ENCODE results near the gene FAM222A. TPM values are rescaled to one million over a fixed set of nuclear protein-coding genes. Genes with fewer than 3 reads are reported as not detected.

Gene FAM222A
- total and polyA plus RNA-seq, 2 of the 8 experiments (the other 6 are each of a cell fraction or from before 2014, with no cell fraction given): 0.94 to 1.1 TPM

DNA sequence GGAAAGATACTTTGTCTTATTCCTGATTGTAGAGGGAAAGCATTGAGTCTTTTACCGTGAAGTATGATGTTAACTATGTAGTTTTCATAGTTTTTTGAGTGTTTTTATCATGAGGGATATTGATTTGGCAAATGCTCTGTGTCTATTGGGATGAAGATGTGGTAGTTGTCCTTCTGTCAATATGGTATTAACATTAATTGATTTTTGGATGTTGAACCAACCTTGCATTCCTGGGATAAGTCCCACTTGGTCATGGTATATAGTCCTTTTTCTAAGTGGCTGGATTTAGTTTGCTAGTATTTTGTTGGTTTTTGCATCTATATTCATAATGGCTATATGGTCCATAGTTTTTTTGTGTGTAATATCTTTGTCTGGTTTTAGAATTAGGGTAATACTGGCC lies 42.8 kb downstream of the FAM222A start:
- Histone ChIP-seq H2BK12ac (ENCODE audit: low read depth, low read length) (no peak overlapping the region), H3K9ac (replicated peaks in 1 of 4; ENCODE audit: extremely low read depth in 1 of 4, low read depth in 3 of 4, low read length in 3 of 4) (no peak overlapping the region), H3K4ac (replicated peaks; ENCODE audit: insufficient read length, low read depth, low read length) (no peak overlapping the region), H3K18ac (ENCODE audit: extremely low read depth, low read length) (no peak overlapping the region), H4K20me1 (replicated peaks in 1 of 2; ENCODE audit: control insufficient read depth in 1 of 2, insufficient read depth in 2 of 2, low read length in 2 of 2) (no peaks in the 10 kb centered on the region), H3K14ac (ENCODE audit: insufficient read length) (no peak overlapping the region), H2BK5ac (ENCODE audit: low read depth, low read length) (no peak overlapping the region), H4K8ac (ENCODE audit: extremely low read depth, insufficient read depth, low read length) (no peak overlapping the region), H3K23ac (ENCODE audit: insufficient read length) (no peak overlapping the region), H3K9me3 (ENCODE audit: insufficient read depth in 2 of 2, low read depth in 1 of 2, low read length in 1 of 2) (no peaks in the 10 kb centered on the region), H2BK20ac (ENCODE audit: low read length) (no peak overlapping the region), H3K56ac (replicated peaks; ENCODE audit: insufficient read length, low read depth, low read length) (no peak overlapping the region), H2AK5ac (ENCODE audit: low read depth, low read length) (no peak overlapping the region), H4K91ac (replicated peaks; ENCODE audit: insufficient read length, low read length) (no peak overlapping the region), H3K27me3 (replicated peaks in 1 of 4; ENCODE audit: control insufficient read depth in 3 of 4, extremely low read depth in 1 of 4, insufficient read depth in 3 of 4, low read length in 3 of 4) (no peaks in the 10 kb centered on the region), H4K5ac (ENCODE audit: insufficient read length, low read depth, low read length) (no peak overlapping the region), H3K36me3 (ENCODE audit: control insufficient read depth in 2 of 4, insufficient read depth in 4 of 4, low read length in 3 of 4) (no peaks in the 10 kb centered on the region), H3K27ac (ENCODE audit: low read depth, low read length) (no peak overlapping the region), H3K4me1 (replicated peaks in 1 of 4; ENCODE audit: control insufficient read depth in 3 of 4, insufficient read depth in 4 of 4, low read length in 3 of 4) (peaks cover 0 to 10% (median 5%) of the 10 kb centered on the region in 4 experiments; a peak in 5 of 7 replicates), H3K4me3 (ENCODE audit: extremely low read depth in 1 of 4, insufficient read depth in 2 of 4, low read depth in 3 of 4, low read length in 4 of 4) (no peak overlapping the region), H3K79me1 (ENCODE audit: low read depth, low read length) (no peaks in the 10 kb centered on the region), H2AFZ (ENCODE audit: low read length) (no peak overlapping the region), H3K23me2 (ENCODE audit: low read depth, low read length) (no peaks in the 10 kb centered on the region), H2BK120ac (replicated peaks; ENCODE audit: low read depth, low read length) (no peak overlapping the region), H2BK15ac (ENCODE audit: low read length) (no peak overlapping the region), H3K79me2 (ENCODE audit: control insufficient read depth in 1 of 2, insufficient read depth in 2 of 2, low read length in 2 of 2) (no peaks in the 10 kb centered on the region), H3K4me2 (ENCODE audit: insufficient read depth in 1 of 2, low read depth in 2 of 2, low read length in 2 of 2) (no peak overlapping the region)
- ChIA-PET CTCF (ENCODE audit: partially characterized antibody) (interaction anchor here (0.9 kb wide), 1 partner anchor 16 kb away, joined by 4 read pairs; no protein-coding TSS in a partner anchor), POLR2A (ENCODE audit: partially characterized antibody) (no interaction called here)
- no peak for DNase-seq (ENCODE audit: low read depth in 1 of 2, low spot score in 2 of 2)
- no peak for FAIRE-seq
- WGBS, 2 experiments (ENCODE audit: extremely low coverage in 1 of 2, insufficient coverage in 1 of 2, insufficient read length in 1 of 2, insufficient replicate concordance in 2 of 2, low coverage in 1 of 2, low lambda C conversion rate in 2 of 2, missing lambda C conversion rate in 1 of 2): 78% methylated on average over 1 of the region's 1 CpG; no CpG with 5 or more reads in 1 of the 2 experiments
- TF ChIP-seq POLR2AphosphoS5 (IDR thresholded peaks at IDR 0.05; ENCODE audit: low read depth, low read length): no peak
- TF ChIP-seq POU5F1 (IDR thresholded peaks at IDR 0.05; ENCODE audit: low read depth, low read length): no peak
- no peak for TF ChIP-seq CHD1 (IDR thresholded peaks at IDR 0.05; ENCODE audit: low read depth, low read length)
- TF ChIP-seq, protein P1, sequence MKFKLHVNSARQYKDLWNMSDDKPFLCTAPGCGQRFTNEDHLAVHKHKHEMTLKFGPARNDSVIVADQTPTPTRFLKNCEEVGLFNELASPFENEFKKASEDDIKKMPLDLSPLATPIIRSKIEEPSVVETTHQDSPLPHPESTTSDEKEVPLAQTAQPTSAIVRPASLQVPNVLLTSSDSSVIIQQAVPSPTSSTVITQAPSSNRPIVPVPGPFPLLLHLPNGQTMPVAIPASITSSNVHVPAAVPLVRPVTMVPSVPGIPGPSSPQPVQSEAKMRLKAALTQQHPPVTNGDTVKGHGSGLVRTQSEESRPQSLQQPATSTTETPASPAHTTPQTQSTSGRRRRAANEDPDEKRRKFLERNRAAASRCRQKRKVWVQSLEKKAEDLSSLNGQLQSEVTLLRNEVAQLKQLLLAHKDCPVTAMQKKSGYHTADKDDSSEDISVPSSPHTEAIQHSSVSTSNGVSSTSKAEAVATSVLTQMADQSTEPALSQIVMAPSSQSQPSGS (IDR thresholded peaks at IDR 0.05; ENCODE audit: low read length): no peak
- TF ChIP-seq CBX5 (IDR thresholded peaks at IDR 0.05; ENCODE audit: low read depth, low read length): no peak
- no peak for TF ChIP-seq CBX8 (IDR thresholded peaks at IDR 0.05; ENCODE audit: borderline replicate concordance, low read depth, low read length)
- no peak for TF ChIP-seq NRF1 (IDR thresholded peaks at IDR 0.05; ENCODE audit: low read depth, low read length)
- no peak for TF ChIP-seq MAFK (IDR thresholded peaks at IDR 0.05; ENCODE audit: low read depth, low read length)
- TF ChIP-seq BRCA1 (IDR thresholded peaks at IDR 0.05; ENCODE audit: low read depth, low read length): no peak
